Measurements from ENCODE around the gene STX16.

Gene STX16

GRCh38 chr20:58688414-58688813 is 37.3 kb downstream of the STX16 start:
- no peak for DNase-seq (ENCODE audit: low read depth in 1 of 2, low spot score in 1 of 2)
- no peak overlapping the region for H3K27ac ChIP-seq (replicated peaks)
- no peak overlapping the region for H3K4me3 ChIP-seq (replicated peaks; ENCODE audit: insufficient read depth, low read length)
- TF ChIP-seq SPI1 (IDR thresholded peaks at IDR 0.05; ENCODE audit: borderline replicate concordance, low read depth) (no peak), GABPA (IDR thresholded peaks at IDR 0.05; ENCODE audit: low read depth) (no peak)
- no peaks in the 10 kb centered on the region for H3K27me3 ChIP-seq (ENCODE audit: insufficient read depth, poor library complexity, severe bottlenecking)

GRCh38 chr20:58688840-58689239 is 37.8 kb downstream of the STX16 start:
- TF ChIP-seq SPI1 (IDR thresholded peaks at IDR 0.05; ENCODE audit: borderline replicate concordance, low read depth): no peak
- no peak for TF ChIP-seq GABPA (IDR thresholded peaks at IDR 0.05; ENCODE audit: low read depth)
- no peak for TF ChIP-seq CTCF (IDR thresholded peaks at IDR 0.05; ENCODE audit: insufficient read depth, low read length)
- no peak for TF ChIP-seq POLR2AphosphoS5 (IDR thresholded peaks at IDR 0.05; ENCODE audit: low read depth)
- no peak for TF ChIP-seq REST (IDR thresholded peaks at IDR 0.05; ENCODE audit: insufficient replicate concordance, low read depth)
- no peak overlapping the region for H3K27ac ChIP-seq (replicated peaks)
- peak; percentile 8 to 33 for DNase-seq (ENCODE audit: low read depth in 1 of 2, low spot score in 1 of 2)

GRCh38 chr20:58690396-58691135 is 39.5 kb downstream of the STX16 start:
- DNase-seq (ENCODE audit: low read depth in 1 of 2, low spot score in 1 of 2): peak; percentile 29 to 32
- no peak for TF ChIP-seq REST (IDR thresholded peaks at IDR 0.05; ENCODE audit: insufficient replicate concordance, low read depth)
- TF ChIP-seq CTCF (IDR thresholded peaks at IDR 0.05; ENCODE audit: insufficient read depth, low read length): no peak
- TF ChIP-seq POLR2AphosphoS5 (IDR thresholded peaks at IDR 0.05; ENCODE audit: low read depth): no peak
- no peak for TF ChIP-seq SPI1 (IDR thresholded peaks at IDR 0.05; ENCODE audit: borderline replicate concordance, low read depth)
- TF ChIP-seq GABPA (IDR thresholded peaks at IDR 0.05; ENCODE audit: low read depth): no peak
- peak overlapping the region; percentile 58 for H3K27ac ChIP-seq (replicated peaks)
- no peak overlapping the region for H3K4me3 ChIP-seq (replicated peaks; ENCODE audit: insufficient read depth, low read length)
- H3K27me3 ChIP-seq (ENCODE audit: insufficient read depth, poor library complexity, severe bottlenecking): no peaks in the 10 kb centered on the region

More at GRCh38 chr20:58688840-58689239, 37.8 kb downstream of the STX16 start:
- no peaks in the 10 kb centered on the region for H3K27me3 ChIP-seq (ENCODE audit: insufficient read depth, poor library complexity, severe bottlenecking)
- no peak overlapping the region for H3K4me3 ChIP-seq (replicated peaks; ENCODE audit: insufficient read depth, low read length)

GRCh38 chr20:58691773-58692578 is 40.9 kb downstream of the STX16 start:
- Histone ChIP-seq H3K27me3 (ENCODE audit: insufficient read depth, poor library complexity, severe bottlenecking) (no peaks in the 10 kb centered on the region), H3K4me3 (replicated peaks; ENCODE audit: insufficient read depth, low read length) (peak overlapping the region; percentile 0; the same call in 1 of the 2 replicates), H3K27ac (replicated peaks) (peak overlapping the region; percentile 93)
- DNase-seq (ENCODE audit: low read depth in 1 of 2, low spot score in 1 of 2): peak; percentile 86 to 97
- TF ChIP-seq SPI1 (IDR thresholded peaks at IDR 0.05; ENCODE audit: borderline replicate concordance, low read depth): peak; percentile 14; the same call in 1 of the 2 replicates
- TF ChIP-seq REST (IDR thresholded peaks at IDR 0.05; ENCODE audit: insufficient replicate concordance, low read depth): no peak

Measured in HL-60 (cell line).